Type B pancreatic cell (in vitro differentiated cells): ENCODE data around the gene IFNGR2. TPM values are rescaled to one million over a fixed set of nuclear protein-coding genes. Genes with fewer than 3 reads are reported as not detected.

Experiments
- DNase-seq: peaks from one replicate; pipeline ENCODE4 v3.0.0; 2021; ENCODE audit warnings: mixed read lengths; ENCODE audit not compliant: unreplicated experiment; ENCODE audit errors: extremely low spot score
- H3K27ac Mint-ChIP-seq: 2 replicates; pipeline ENCODE4 v1.8.0; 2021; ENCODE audit warnings: mild to moderate bottlenecking, mixed read lengths
- H3K27me3 Mint-ChIP-seq: 2 replicates; pipeline ENCODE4 v1.8.0; 2021; ENCODE audit warnings: mixed read lengths
- H3K36me3 Mint-ChIP-seq: 2 replicates; pipeline ENCODE4 v1.8.0; 2021; ENCODE audit warnings: mixed read lengths
- H3K4me1 Mint-ChIP-seq: one replicate; pipeline ENCODE4 v1.8.0; 2021; ENCODE audit warnings: mixed read lengths; ENCODE audit not compliant: unreplicated experiment
- H3K4me3 Mint-ChIP-seq: 2 replicates; pipeline ENCODE4 v1.8.0; 2021; ENCODE audit warnings: mild to moderate bottlenecking, mixed read lengths
- H3K9me3 Mint-ChIP-seq: 2 replicates; pipeline ENCODE4 v1.8.0; 2021; ENCODE audit warnings: mixed read lengths
- CTCF ChIP-seq: fragments of 200-600 bp; sonication (generic); conservative IDR thresholded peaks from 2 replicates; pipeline ENCODE4 v1.5.0; 2021; ENCODE audit warnings: antibody characterized with exemption, mild to moderate bottlenecking
- total RNA-seq: library from RNA; stranded (reverse); gene quantifications from 2 replicates; pipeline ENCODE4 v1.2.1, GENCODE V29; 2021; ENCODE audit warnings: low replicate concordance

Gene IFNGR2
- total RNA-seq, 1 donor from 2014 or later: 40.4 TPM

- no peaks in the 10 kb centered on the region for H3K27me3 Mint-ChIP-seq
- peak overlapping the region; percentile 89 for H3K27ac Mint-ChIP-seq
- H3K4me1 Mint-ChIP-seq: peaks cover 6% of the 10 kb centered on the region
- H3K4me3 Mint-ChIP-seq: peak overlapping the region; percentile 94
- no peak for DNase-seq
- peaks cover 4% of the 10 kb centered on the region for H3K9me3 Mint-ChIP-seq
- TF ChIP-seq CTCF: no peak
- H3K36me3 Mint-ChIP-seq: peaks cover 10% of the 10 kb centered on the region
These were observed 75.0 kb downstream of the IFNGR2 start for GRCh38 chr21:33478182-33478581.

- peak; percentile 38 for TF ChIP-seq CTCF
- Mint-ChIP-seq H3K4me3 (peak overlapping the region; percentile 94), H3K27me3 (no peaks in the 10 kb centered on the region), H3K4me1 (peaks cover 6% of the 10 kb centered on the region), H3K36me3 (peaks cover 4% of the 10 kb centered on the region), H3K9me3 (no peaks in the 10 kb centered on the region), H3K27ac (peak overlapping the region; percentile 89)
- peak; percentile 69 for DNase-seq
These were observed 75.9 kb downstream of the IFNGR2 start for GRCh38 chr21:33478935-33479678.

GRCh38 chr21:33479679-33480480, 76.7 kb downstream of the IFNGR2 start, which contains the start of gene TMEM50B:
TMEM50B (minus strand) TSS chr21:33479974; CDS start chr21:33468885, 11,089 bp downstream.
- H3K9me3 Mint-ChIP-seq: no peaks in the 10 kb centered on the region
- peaks cover 6% of the 10 kb centered on the region for H3K4me1 Mint-ChIP-seq
- peak within 1 kb of the TSS; percentile 97 for H3K27ac Mint-ChIP-seq
- peaks cover 4% of the 10 kb centered on the region for H3K36me3 Mint-ChIP-seq
- peak within 1 kb of the TSS; percentile 96 for H3K4me3 Mint-ChIP-seq
- DNase-seq: peak; percentile 95
- TF ChIP-seq CTCF: peak; percentile 63
- H3K27me3 Mint-ChIP-seq: no peaks in the 10 kb centered on the region

GRCh38 chr21:33480481-33481103, 77.4 kb downstream of the IFNGR2 start:
- Mint-ChIP-seq H3K9me3 (no peaks in the 10 kb centered on the region), H3K36me3 (peaks cover 4% of the 10 kb centered on the region)

More at GRCh38 chr21:33480481-33481103, 77.4 kb downstream of the IFNGR2 start:
- DNase-seq: no peak
- Mint-ChIP-seq H3K27me3 (no peaks in the 10 kb centered on the region), H3K4me3 (peak overlapping the region; percentile 96), H3K4me1 (peaks cover 6% of the 10 kb centered on the region), H3K27ac (peak overlapping the region; percentile 97)
- TF ChIP-seq CTCF: no peak
